ENCODE results near the gene BCAS1.
A peak's percentile ranks its signal among the peaks of the same experiment; 100 is the strongest.

The BCAS1 gene

GRCh38 chr20:54070187-54070987 lies at the start of gene BCAS1:
TSS of gene BCAS1 (minus strand) at chr20:54070594. CDS start at chr20:54058718, 11,876 bp downstream.
- DNase-seq: no peak

- no peak for DNase-seq
Measured at GRCh38 chr20:54119744-54120143, 49.4 kb upstream of the BCAS1 start.

GRCh38 chr20:54118220-54119001 lies 48.0 kb upstream of the BCAS1 start:
- DNase-seq: no peak

- no peak for DNase-seq
Measured at GRCh38 chr20:54116550-54117235, 46.3 kb upstream of the BCAS1 start.

- DNase-seq: no peak
Measured at GRCh38 chr20:54115172-54115854, 44.9 kb upstream of the BCAS1 start.

- no peak for DNase-seq
Measured at GRCh38 chr20:54114109-54114508, 43.7 kb upstream of the BCAS1 start.

GRCh38 chr20:54113566-54113965 lies 43.2 kb upstream of the BCAS1 start:
- DNase-seq: no peak

- DNase-seq: no peak
Measured at GRCh38 chr20:54112221-54112884, 42.0 kb upstream of the BCAS1 start.

- no peak for DNase-seq
Measured at GRCh38 chr20:54111460-54111859, 41.1 kb upstream of the BCAS1 start.

- DNase-seq: no peak
Measured at GRCh38 chr20:54110457-54110856, 40.1 kb upstream of the BCAS1 start.

- DNase-seq: no peak
Measured at GRCh38 chr20:54110041-54110440, 39.6 kb upstream of the BCAS1 start.

GRCh38 chr20:54108817-54109216 lies 38.4 kb upstream of the BCAS1 start:
- DNase-seq: no peak

GRCh38 chr20:54108326-54108642 lies 37.9 kb upstream of the BCAS1 start:
- no peak for DNase-seq

GRCh38 chr20:54107600-54108325 lies 37.4 kb upstream of the BCAS1 start:
- DNase-seq: no peak

GRCh38 chr20:54107181-54107580 lies 36.8 kb upstream of the BCAS1 start:
- DNase-seq: no peak

GRCh38 chr20:54106162-54106561 lies 35.8 kb upstream of the BCAS1 start:
- DNase-seq: no peak

- no peak for DNase-seq
Measured at GRCh38 chr20:54105653-54106052, 35.3 kb upstream of the BCAS1 start.

GRCh38 chr20:54104781-54105180 lies 34.4 kb upstream of the BCAS1 start:
- DNase-seq: no peak

- DNase-seq: no peak
Measured at GRCh38 chr20:54103762-54104600, 33.6 kb upstream of the BCAS1 start.

GRCh38 chr20:54103067-54103761 lies 32.8 kb upstream of the BCAS1 start:
- peak; percentile 10 for DNase-seq

Measured in NCI-H2171 (cell line).